A549 (cell line): ENCODE measurements around the gene PTCD3. TPM values are rescaled to one million over a fixed set of nuclear protein-coding genes. Genes with fewer than 3 reads are reported as not detected.

Experiments
- ATAC-seq, 2 experiments: fragments of 200-7000 bp in 1 of 2; fragments of >200 bp in 1 of 2; cut with Nextera tagmentation in 1 of 2; cut with Tn5 transposase in 1 of 2; 3 replicates each; pipeline versions ENCODE4 v1.8.0 to v1.9.1; 2018 to 2020; ENCODE audit warnings: mild to moderate bottlenecking in 1 of 2, moderate library complexity in 1 of 2
- CTCF ChIA-PET: fragments of 300-600 bp; sonication (Branson Sonifier 250); formaldehyde crosslinking; extraction: SDS; loops from one replicate; lab custom pipeline; 2021; ENCODE audit warnings: antibody characterized with exemption, inconsistent platforms; lab: Yijun Ruan, JAX
- POLR2A ChIA-PET: fragments of 350-600 bp; formaldehyde crosslinking; extraction: SDS; loops from one replicate; lab custom pipeline; 2021; ENCODE audit warnings: antibody characterized with exemption, inconsistent platforms; lab: Yijun Ruan, JAX
- DNase-seq, 2 experiments: peaks; one replicate each; pipeline versions ENCODE4 v3.0.0 to v3.0.0-alpha.2; 2011 to 2016; ENCODE audit warnings: low read depth in 1 of 2, low spot score in 1 of 2
- FAIRE-seq: peaks from 2 replicates; lab custom pipeline; 2011; peaks lifted over from hg19 to GRCh38; lab: Jason Lieb, UNC
- H3K27ac ChIP-seq, 2 experiments: fragments of >200 bp; sonication (Bioruptor Twin); formaldehyde crosslinking; 3 replicates each; pipeline ENCODE4 v1.5.1; 2016 to 2017
- H3K4me1 ChIP-seq: fragments of >200 bp; sonication (Bioruptor Twin); formaldehyde crosslinking; 3 replicates; pipeline ENCODE4 v1.6.1; 2016
- H3K4me2 ChIP-seq: fragments of >200 bp; sonication (Bioruptor Twin); formaldehyde crosslinking; 3 replicates; pipeline ENCODE4 v1.6.1; 2016
- H3K4me3 ChIP-seq: fragments of >200 bp; sonication (Bioruptor Twin); formaldehyde crosslinking; 3 replicates; pipeline ENCODE4 v1.5.1; 2016
- H3K9me3 ChIP-seq: fragments of >200 bp; sonication (Bioruptor Twin); formaldehyde crosslinking; 3 replicates; pipeline ENCODE4 v1.6.1; 2016
- CBX2 ChIP-seq: fragments of 200-600 bp; sonication (generic); IDR thresholded peaks from 2 replicates; pipeline ENCODE4 v1.6.1; 2016; ENCODE audit warnings: low read depth, mild to moderate bottlenecking, borderline replicate concordance
- CEBPB ChIP-seq, 2 experiments: fragments of >200 bp in 1 of 2; sonication (Bioruptor Twin) in 1 of 2; formaldehyde crosslinking in 1 of 2; IDR thresholded peaks; 2 replicates each; pipeline ENCODE4 v1.6.1; 2012 to 2016
- CHD2 ChIP-seq: fragments of 150-350 bp; IDR thresholded peaks from 2 replicates; pipeline ENCODE4 v1.6.1; 2014; ENCODE audit warnings: low read length; ENCODE audit not compliant: partially characterized antibody
- EHMT2 ChIP-seq: fragments of 200-600 bp; sonication (generic); IDR thresholded peaks from 2 replicates; pipeline ENCODE4 v1.6.1; 2016; ENCODE audit warnings: antibody characterized with exemption, low read depth, mild to moderate bottlenecking, moderate library complexity
- HEYL ChIP-seq: fragments of 250-450 bp; sonication (Bioruptor Pico); IDR thresholded peaks from 2 replicates; pipeline ENCODE4 v1.8.0; 2021; ENCODE audit warnings: mild to moderate bottlenecking, moderate library complexity
- JUN ChIP-seq, 2 experiments: fragments of >200 bp; sonication (Bioruptor Twin); formaldehyde crosslinking; IDR thresholded peaks; 2 replicates in 1 of 2; 3 replicates in 1 of 2; pipeline ENCODE4 v1.6.1; 2016 to 2017
- KDM5A ChIP-seq: fragments of 200-600 bp; sonication (generic); IDR thresholded peaks from 2 replicates; pipeline ENCODE4 v1.6.1; 2016; ENCODE audit warnings: antibody characterized with exemption, mild to moderate bottlenecking
- MAFK ChIP-seq: fragments of 450-650 bp; IDR thresholded peaks from 2 replicates; pipeline ENCODE4 v1.6.1; 2014; ENCODE audit not compliant: partially characterized antibody
- MYC ChIP-seq: IDR thresholded peaks from 2 replicates; pipeline ENCODE4 v1.6.1; 2012; ENCODE audit warnings: mild to moderate bottlenecking, inconsistent platforms, low read length, improper control_type of control experiment, borderline replicate concordance
- RARB ChIP-seq: fragments of 250-450 bp; sonication (Bioruptor Pico); IDR thresholded peaks from 2 replicates; pipeline ENCODE4 v1.8.0; 2021; ENCODE audit warnings: mild to moderate bottlenecking, moderate library complexity
- RCOR1 ChIP-seq: fragments of 150-350 bp; IDR thresholded peaks from 2 replicates; pipeline ENCODE4 v1.6.1; 2014; ENCODE audit warnings: antibody characterized with exemption, low read length, low read depth
- RFX5 ChIP-seq: fragments of 450-650 bp; IDR thresholded peaks from 2 replicates; pipeline ENCODE4 v1.7.1; 2014; ENCODE audit warnings: antibody characterized with exemption, mild to moderate bottlenecking, moderate library complexity
- ZFP36 ChIP-seq: fragments of 450-650 bp; IDR thresholded peaks from 2 replicates; pipeline ENCODE4 v1.6.1; 2014; ENCODE audit warnings: borderline replicate concordance; ENCODE audit not compliant: partially characterized antibody
- ZNF302 ChIP-seq: fragments of 250-450 bp; sonication (Bioruptor Pico); IDR thresholded peaks from 2 replicates; pipeline ENCODE4 v1.9.0; 2021; ENCODE audit warnings: inconsistent platforms, mild to moderate bottlenecking, moderate library complexity
- ZSCAN20 ChIP-seq: fragments of 250-450 bp; sonication (Bioruptor Pico); IDR thresholded peaks from 2 replicates; pipeline ENCODE4 v1.8.0; 2022; ENCODE audit warnings: mild to moderate bottlenecking, moderate library complexity
- WGBS: methylation state at CpG from one replicate; pipeline ENCODE4 v1.1.6; 2017; ENCODE audit errors: missing lambda C conversion rate; 5-methylcytosine and 5-hydroxymethylcytosine counted together
- polyA plus RNA-seq, 4 experiments: library from polyadenylated mRNA; depleted of rRNA in 3 of 4; stranded (reverse); fragments of >200 nt; fragmentation: RNase III in 1 of 4; extraction: RNeasy Plus Mini Kit Qiagen cat#74134 plus additional on column Dnase treatment in 1 of 4; gene quantifications; 2 replicates in 3 of 4; 3 replicates in 1 of 4; pipeline ENCODE4 v1.2.3, GENCODE V29; 2011 to 2017
- TF ChIP-seq, protein P1 (sequence below): fragments of 200-600 bp; sonication (generic); IDR thresholded peaks from 2 replicates; pipeline ENCODE4 v1.6.1; 2016; ENCODE audit warnings: antibody characterized with exemption, mild to moderate bottlenecking, moderate library complexity
- TF ChIP-seq, protein P2 (sequence below): fragments of >200 bp; sonication (Bioruptor Twin); formaldehyde crosslinking; IDR thresholded peaks from 3 replicates; pipeline ENCODE4 v1.6.1; 2016
- TF ChIP-seq, protein P3 (sequence below): fragments of >200 bp; sonication (Bioruptor Twin); formaldehyde crosslinking; IDR thresholded peaks from 3 replicates; pipeline ENCODE4 v1.5.1; 2016
- TF ChIP-seq, protein P4 (sequence below): fragments of 450-650 bp; IDR thresholded peaks from 2 replicates; pipeline ENCODE4 v1.6.1; 2014; ENCODE audit warnings: antibody characterized with exemption

The PTCD3 gene
- polyA plus RNA-seq, 2 of the 4 experiments (the other 2 are of a cell fraction), result 200 to 260 TPM

DNA sequence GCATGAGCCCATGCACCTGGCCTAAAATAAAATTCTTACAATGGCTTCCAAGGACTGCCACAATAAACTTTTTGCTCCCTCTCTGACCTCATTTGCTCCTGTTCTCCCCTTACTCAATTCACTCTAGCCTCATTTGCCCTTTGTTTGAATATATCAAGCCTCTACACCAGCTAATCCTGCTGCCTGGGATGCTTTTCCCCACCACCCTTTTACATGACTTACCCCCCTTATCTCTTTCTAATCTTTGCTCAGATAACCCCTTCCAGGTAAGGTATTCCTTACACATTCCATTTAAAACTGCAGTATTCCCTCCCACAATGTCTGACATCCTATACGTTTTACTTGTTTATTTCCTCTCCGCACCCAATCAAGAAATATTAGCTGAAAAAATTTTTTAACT, 66.6 kb downstream of the PTCD3 start:
- no peaks in the 10 kb centered on the region for H3K9me3 ChIP-seq
- WGBS, result 87% methylated on average over 2 of the region's 2 CpGs
- H3K4me1 ChIP-seq, result no peaks in the 10 kb centered on the region
- CTCF ChIA-PET, result interaction anchor here (1.6 kb wide), 1 partner anchor 11 kb away, joined by 5 read pairs; no protein-coding TSS in a partner anchor
- DNase-seq (no peak), ATAC-seq (no peak), FAIRE-seq (no peak)
- H3K27ac ChIP-seq, result no peak overlapping the region
- no peak overlapping the region for H3K4me3 ChIP-seq
- POLR2A ChIA-PET, result no interaction called here
- TF ChIP-seq RFX5, result no peak
- no peak for TF ChIP-seq ZNF302
- no peak for TF ChIP-seq JUN (IDR thresholded peaks at IDR 0.05)
- no peak for TF ChIP-seq MAFK
- no peak for TF ChIP-seq RCOR1
- no peak for TF ChIP-seq KDM5A
- TF ChIP-seq ZFP36, result no peak
- no peak for TF ChIP-seq CEBPB (IDR thresholded peaks at IDR 0.05)
- TF ChIP-seq MYC, result no peak
- TF ChIP-seq, protein P1, sequence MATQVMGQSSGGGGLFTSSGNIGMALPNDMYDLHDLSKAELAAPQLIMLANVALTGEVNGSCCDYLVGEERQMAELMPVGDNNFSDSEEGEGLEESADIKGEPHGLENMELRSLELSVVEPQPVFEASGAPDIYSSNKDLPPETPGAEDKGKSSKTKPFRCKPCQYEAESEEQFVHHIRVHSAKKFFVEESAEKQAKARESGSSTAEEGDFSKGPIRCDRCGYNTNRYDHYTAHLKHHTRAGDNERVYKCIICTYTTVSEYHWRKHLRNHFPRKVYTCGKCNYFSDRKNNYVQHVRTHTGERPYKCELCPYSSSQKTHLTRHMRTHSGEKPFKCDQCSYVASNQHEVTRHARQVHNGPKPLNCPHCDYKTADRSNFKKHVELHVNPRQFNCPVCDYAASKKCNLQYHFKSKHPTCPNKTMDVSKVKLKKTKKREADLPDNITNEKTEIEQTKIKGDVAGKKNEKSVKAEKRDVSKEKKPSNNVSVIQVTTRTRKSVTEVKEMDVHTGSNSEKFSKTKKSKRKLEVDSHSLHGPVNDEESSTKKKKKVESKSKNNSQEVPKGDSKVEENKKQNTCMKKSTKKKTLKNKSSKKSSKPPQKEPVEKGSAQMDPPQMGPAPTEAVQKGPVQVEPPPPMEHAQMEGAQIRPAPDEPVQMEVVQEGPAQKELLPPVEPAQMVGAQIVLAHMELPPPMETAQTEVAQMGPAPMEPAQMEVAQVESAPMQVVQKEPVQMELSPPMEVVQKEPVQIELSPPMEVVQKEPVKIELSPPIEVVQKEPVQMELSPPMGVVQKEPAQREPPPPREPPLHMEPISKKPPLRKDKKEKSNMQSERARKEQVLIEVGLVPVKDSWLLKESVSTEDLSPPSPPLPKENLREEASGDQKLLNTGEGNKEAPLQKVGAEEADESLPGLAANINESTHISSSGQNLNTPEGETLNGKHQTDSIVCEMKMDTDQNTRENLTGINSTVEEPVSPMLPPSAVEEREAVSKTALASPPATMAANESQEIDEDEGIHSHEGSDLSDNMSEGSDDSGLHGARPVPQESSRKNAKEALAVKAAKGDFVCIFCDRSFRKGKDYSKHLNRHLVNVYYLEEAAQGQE, result no peak
- TF ChIP-seq EHMT2, result no peak
- TF ChIP-seq, protein P2, sequence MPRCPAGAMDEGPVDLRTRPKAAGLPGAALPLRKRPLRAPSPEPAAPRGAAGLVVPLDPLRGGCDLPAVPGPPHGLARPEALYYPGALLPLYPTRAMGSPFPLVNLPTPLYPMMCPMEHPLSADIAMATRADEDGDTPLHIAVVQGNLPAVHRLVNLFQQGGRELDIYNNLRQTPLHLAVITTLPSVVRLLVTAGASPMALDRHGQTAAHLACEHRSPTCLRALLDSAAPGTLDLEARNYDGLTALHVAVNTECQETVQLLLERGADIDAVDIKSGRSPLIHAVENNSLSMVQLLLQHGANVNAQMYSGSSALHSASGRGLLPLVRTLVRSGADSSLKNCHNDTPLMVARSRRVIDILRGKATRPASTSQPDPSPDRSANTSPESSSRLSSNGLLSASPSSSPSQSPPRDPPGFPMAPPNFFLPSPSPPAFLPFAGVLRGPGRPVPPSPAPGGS, result no peak
- no peak for TF ChIP-seq ZSCAN20 (CRISPR knock-in tag)
- TF ChIP-seq HEYL (CRISPR knock-in tag), result no peak
- TF ChIP-seq, protein P3, sequence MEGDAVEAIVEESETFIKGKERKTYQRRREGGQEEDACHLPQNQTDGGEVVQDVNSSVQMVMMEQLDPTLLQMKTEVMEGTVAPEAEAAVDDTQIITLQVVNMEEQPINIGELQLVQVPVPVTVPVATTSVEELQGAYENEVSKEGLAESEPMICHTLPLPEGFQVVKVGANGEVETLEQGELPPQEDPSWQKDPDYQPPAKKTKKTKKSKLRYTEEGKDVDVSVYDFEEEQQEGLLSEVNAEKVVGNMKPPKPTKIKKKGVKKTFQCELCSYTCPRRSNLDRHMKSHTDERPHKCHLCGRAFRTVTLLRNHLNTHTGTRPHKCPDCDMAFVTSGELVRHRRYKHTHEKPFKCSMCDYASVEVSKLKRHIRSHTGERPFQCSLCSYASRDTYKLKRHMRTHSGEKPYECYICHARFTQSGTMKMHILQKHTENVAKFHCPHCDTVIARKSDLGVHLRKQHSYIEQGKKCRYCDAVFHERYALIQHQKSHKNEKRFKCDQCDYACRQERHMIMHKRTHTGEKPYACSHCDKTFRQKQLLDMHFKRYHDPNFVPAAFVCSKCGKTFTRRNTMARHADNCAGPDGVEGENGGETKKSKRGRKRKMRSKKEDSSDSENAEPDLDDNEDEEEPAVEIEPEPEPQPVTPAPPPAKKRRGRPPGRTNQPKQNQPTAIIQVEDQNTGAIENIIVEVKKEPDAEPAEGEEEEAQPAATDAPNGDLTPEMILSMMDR, result no peak
- TF ChIP-seq CBX2, result no peak
- TF ChIP-seq, protein P4, sequence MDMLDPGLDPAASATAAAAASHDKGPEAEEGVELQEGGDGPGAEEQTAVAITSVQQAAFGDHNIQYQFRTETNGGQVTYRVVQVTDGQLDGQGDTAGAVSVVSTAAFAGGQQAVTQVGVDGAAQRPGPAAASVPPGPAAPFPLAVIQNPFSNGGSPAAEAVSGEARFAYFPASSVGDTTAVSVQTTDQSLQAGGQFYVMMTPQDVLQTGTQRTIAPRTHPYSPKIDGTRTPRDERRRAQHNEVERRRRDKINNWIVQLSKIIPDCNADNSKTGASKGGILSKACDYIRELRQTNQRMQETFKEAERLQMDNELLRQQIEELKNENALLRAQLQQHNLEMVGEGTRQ, result no peak
- TF ChIP-seq RARB (CRISPR knock-in tag), result no peak
- no peak overlapping the region for H3K4me2 ChIP-seq

DNA sequence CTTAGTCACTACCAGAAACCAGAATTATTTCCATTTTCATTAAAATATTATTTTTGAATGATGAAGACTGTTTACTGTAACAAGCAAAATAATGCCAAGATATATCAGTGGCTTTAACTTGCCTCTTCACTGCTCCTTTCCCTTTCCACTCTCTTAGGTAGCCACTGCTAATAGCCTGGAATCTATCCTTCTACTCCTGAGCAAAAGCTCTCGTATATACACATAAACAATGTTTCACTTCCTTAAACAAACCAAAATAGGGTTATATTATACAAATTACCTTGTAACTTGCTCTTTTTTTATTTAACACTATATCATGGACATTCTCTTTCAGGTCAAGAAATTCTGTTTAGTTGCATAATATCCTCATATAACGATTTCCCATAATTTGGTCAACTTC, 68.4 kb downstream of the PTCD3 start:
- POLR2A ChIA-PET, result no interaction called here
- Histone ChIP-seq H3K4me1 (no peaks in the 10 kb centered on the region), H3K4me2 (no peak overlapping the region), H3K27ac (no peak overlapping the region), H3K4me3 (no peak overlapping the region), H3K9me3 (no peaks in the 10 kb centered on the region)
- no peak for DNase-seq
- TF ChIP-seq CHD2, result no peak
- TF ChIP-seq KDM5A, result no peak
- peak; percentile 18 for FAIRE-seq
- ATAC-seq, result no peak
- CTCF ChIA-PET, result no interaction called here
- WGBS, result 95% methylated on average over 2 of the region's 2 CpGs
